Measurements from ENCODE around the gene TCAF2. TPM values are rescaled to one million over a fixed set of nuclear protein-coding genes. Genes with fewer than 3 reads are reported as not detected.
A peak's percentile ranks its signal among the peaks of the same experiment; 100 is the strongest.
"Not testable (repeated sequence)": the region's sequence is repeated elsewhere in the genome, so short reads cannot be mapped to it uniquely, and the experiment has no call there.

Gene TCAF2
- total RNA-seq (2021; fragmentation: NEBNext Ultra II Directional; extraction: Animal tissue kit (Norgen Biotek cat#: 25700)) (0.20 and 0.31 TPM in 2 replicates), polyA plus RNA-seq (2011; rRNA removed) (0.06 and 0.08 TPM in 2 replicates), polyA minus RNA-seq (2011; rRNA and poly(A)+ RNA removed) (0.07 and 0.09 TPM in 2 replicates)
- polyA plus RNA-seq (2011; cell fraction: cytosol; rRNA removed) = 0.10 TPM
- 0.16 TPM for polyA plus RNA-seq (2011; cell fraction: nucleus; rRNA removed)
- polyA plus RNA-seq (2012, experiment 1 of 2) = 0.04 to 0.12 TPM (median 0.05 TPM) in 3 of 4 replicates, not detected in the other
- polyA plus RNA-seq (2012, experiment 2 of 2) = 0.09 TPM
- 0.10 TPM for polyA plus RNA-seq (2013, experiment 1 of 2)
- polyA plus RNA-seq (2013, experiment 2 of 2) = 0.11 TPM
- polyA minus RNA-seq (2011; cell fraction: cytosol; rRNA and poly(A)+ RNA removed) = not detected
- not detected for polyA minus RNA-seq (2011; cell fraction: nucleus; rRNA and poly(A)+ RNA removed)
- long read RNA-seq, experiment 1 = 0 reads
- long read RNA-seq, experiment 2 = 0 reads

DNA sequence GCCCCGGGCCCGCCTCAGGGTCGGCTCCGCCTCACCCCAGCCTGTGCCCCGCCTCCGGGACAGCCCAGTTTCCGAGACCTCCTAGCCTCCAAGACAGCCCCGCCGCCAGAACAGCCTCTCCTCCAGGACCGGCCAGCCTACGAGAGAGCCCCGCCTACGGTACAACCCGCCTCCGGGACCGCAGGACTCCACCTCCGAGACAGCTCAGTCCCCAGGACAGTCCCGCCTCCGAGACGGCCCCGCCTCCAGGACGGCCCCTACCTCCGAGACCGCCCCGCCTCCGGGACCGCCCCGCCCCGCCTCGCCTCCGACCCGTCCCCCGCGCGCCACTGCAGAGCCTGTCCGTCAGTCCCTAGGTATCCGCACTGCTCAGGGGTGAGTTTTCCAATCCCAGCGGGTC, at the start of gene TCAF2:
Gene TCAF2 (plus strand): TSS at position 329 of the 400 bp plus-strand sequence.
- FAIRE-seq; H3K4me3 ChIP-seq (ENCODE audit: extremely low read depth in 1 of 4, insufficient read depth in 2 of 4, low read depth in 3 of 4, low read length in 4 of 4): not testable (repeated sequence)

DNA sequence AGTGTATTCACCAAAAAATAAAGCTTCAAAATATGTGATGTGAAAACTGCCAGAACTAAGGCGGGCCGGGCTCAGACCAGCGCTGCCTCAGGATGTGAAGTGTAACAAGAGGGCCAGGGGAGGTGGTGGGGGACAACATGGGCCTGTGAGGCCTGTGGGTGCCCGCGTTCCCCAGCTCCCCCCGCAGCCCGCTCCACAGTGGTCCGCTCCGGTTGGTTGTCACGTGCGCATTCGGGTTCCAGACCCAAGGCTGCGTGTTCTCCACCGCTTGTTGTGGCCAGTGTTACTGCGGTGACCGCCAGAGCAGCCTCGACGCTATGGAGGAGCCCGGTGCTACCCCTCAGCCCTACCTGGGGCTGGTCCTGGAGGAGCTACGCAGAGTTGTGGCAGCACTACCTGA, 49.3 kb upstream of the TCAF2 start, which contains the start of gene CTAGE15:
Gene CTAGE15 (plus strand): TSS at position 301 of the 400 bp plus-strand sequence. CDS start 17 bp downstream, at position 318.
- H2BK5ac ChIP-seq (ENCODE audit: low read depth, low read length); H3K79me2 ChIP-seq (ENCODE audit: control insufficient read depth in 1 of 2, insufficient read depth in 2 of 2, low read length in 2 of 2); DNase-seq (ENCODE audit: low read depth in 1 of 2, low spot score in 2 of 2); H3K4ac ChIP-seq (replicated peaks; ENCODE audit: insufficient read length, low read depth, low read length); H4K20me1 ChIP-seq (replicated peaks in 1 of 2; ENCODE audit: control insufficient read depth in 1 of 2, insufficient read depth in 2 of 2, low read length in 2 of 2); H4K91ac ChIP-seq (replicated peaks; ENCODE audit: insufficient read length, low read length); H2BK12ac ChIP-seq (ENCODE audit: low read depth, low read length); H4K5ac ChIP-seq (ENCODE audit: insufficient read length, low read depth, low read length); H3K36me3 ChIP-seq (ENCODE audit: control insufficient read depth in 2 of 4, insufficient read depth in 4 of 4, low read length in 3 of 4); H3K23me2 ChIP-seq (ENCODE audit: low read depth, low read length); H3K14ac ChIP-seq (ENCODE audit: insufficient read length); H3K9me3 ChIP-seq (ENCODE audit: insufficient read depth in 2 of 2, low read depth in 1 of 2, low read length in 1 of 2); H3K18ac ChIP-seq (ENCODE audit: extremely low read depth, low read length); H3K4me3 ChIP-seq (ENCODE audit: extremely low read depth in 1 of 4, insufficient read depth in 2 of 4, low read depth in 3 of 4, low read length in 4 of 4); FAIRE-seq; CTCF ChIA-PET (ENCODE audit: partially characterized antibody); H3K9ac ChIP-seq (replicated peaks in 1 of 4; ENCODE audit: extremely low read depth in 1 of 4, low read depth in 3 of 4, low read length in 3 of 4); H3K4me1 ChIP-seq (replicated peaks in 1 of 4; ENCODE audit: control insufficient read depth in 3 of 4, insufficient read depth in 4 of 4, low read length in 3 of 4); POLR2A ChIA-PET (ENCODE audit: partially characterized antibody); H3K27me3 ChIP-seq (replicated peaks in 1 of 4; ENCODE audit: control insufficient read depth in 3 of 4, extremely low read depth in 1 of 4, insufficient read depth in 3 of 4, low read length in 3 of 4); H4K8ac ChIP-seq (ENCODE audit: extremely low read depth, insufficient read depth, low read length); H3K56ac ChIP-seq (replicated peaks; ENCODE audit: insufficient read length, low read depth, low read length); H2AFZ ChIP-seq (ENCODE audit: low read length); H3K79me1 ChIP-seq (ENCODE audit: low read depth, low read length); H2BK120ac ChIP-seq (replicated peaks; ENCODE audit: low read depth, low read length); H3K23ac ChIP-seq (ENCODE audit: insufficient read length); H2AK5ac ChIP-seq (ENCODE audit: low read depth, low read length); H3K27ac ChIP-seq (ENCODE audit: low read depth, low read length); H2BK15ac ChIP-seq (ENCODE audit: low read length); H3K4me2 ChIP-seq (ENCODE audit: insufficient read depth in 1 of 2, low read depth in 2 of 2, low read length in 2 of 2); H2BK20ac ChIP-seq (ENCODE audit: low read length): not testable (repeated sequence)
- 95% methylated on average over 5 of the region's 20 CpGs; no CpG with 5 or more reads in 1 of the 2 experiments for WGBS, 2 experiments (ENCODE audit: extremely low coverage in 1 of 2, insufficient coverage in 1 of 2, insufficient read length in 1 of 2, insufficient replicate concordance in 2 of 2, low coverage in 1 of 2, low lambda C conversion rate in 2 of 2, missing lambda C conversion rate in 1 of 2)

More for the DNA sequence above, at the start of gene TCAF2:
- POLR2A ChIA-PET (ENCODE audit: partially characterized antibody); H2BK15ac ChIP-seq (ENCODE audit: low read length); H3K36me3 ChIP-seq (ENCODE audit: control insufficient read depth in 2 of 4, insufficient read depth in 4 of 4, low read length in 3 of 4); H4K5ac ChIP-seq (ENCODE audit: insufficient read length, low read depth, low read length); H2AK5ac ChIP-seq (ENCODE audit: low read depth, low read length); H3K23me2 ChIP-seq (ENCODE audit: low read depth, low read length); H3K4me2 ChIP-seq (ENCODE audit: insufficient read depth in 1 of 2, low read depth in 2 of 2, low read length in 2 of 2); H3K4me1 ChIP-seq (replicated peaks in 1 of 4; ENCODE audit: control insufficient read depth in 3 of 4, insufficient read depth in 4 of 4, low read length in 3 of 4); H3K18ac ChIP-seq (ENCODE audit: extremely low read depth, low read length); H3K56ac ChIP-seq (replicated peaks; ENCODE audit: insufficient read length, low read depth, low read length); H4K91ac ChIP-seq (replicated peaks; ENCODE audit: insufficient read length, low read length); H3K4ac ChIP-seq (replicated peaks; ENCODE audit: insufficient read length, low read depth, low read length); H3K79me1 ChIP-seq (ENCODE audit: low read depth, low read length); H3K9me3 ChIP-seq (ENCODE audit: insufficient read depth in 2 of 2, low read depth in 1 of 2, low read length in 1 of 2); H3K79me2 ChIP-seq (ENCODE audit: control insufficient read depth in 1 of 2, insufficient read depth in 2 of 2, low read length in 2 of 2); H2BK5ac ChIP-seq (ENCODE audit: low read depth, low read length); H2BK120ac ChIP-seq (replicated peaks; ENCODE audit: low read depth, low read length); H3K14ac ChIP-seq (ENCODE audit: insufficient read length); CTCF ChIA-PET (ENCODE audit: partially characterized antibody); H4K8ac ChIP-seq (ENCODE audit: extremely low read depth, insufficient read depth, low read length); H3K27ac ChIP-seq (ENCODE audit: low read depth, low read length); H3K27me3 ChIP-seq (replicated peaks in 1 of 4; ENCODE audit: control insufficient read depth in 3 of 4, extremely low read depth in 1 of 4, insufficient read depth in 3 of 4, low read length in 3 of 4); H2AFZ ChIP-seq (ENCODE audit: low read length); H2BK20ac ChIP-seq (ENCODE audit: low read length); H3K23ac ChIP-seq (ENCODE audit: insufficient read length); H4K20me1 ChIP-seq (replicated peaks in 1 of 2; ENCODE audit: control insufficient read depth in 1 of 2, insufficient read depth in 2 of 2, low read length in 2 of 2); H2BK12ac ChIP-seq (ENCODE audit: low read depth, low read length); H3K9ac ChIP-seq (replicated peaks in 1 of 4; ENCODE audit: extremely low read depth in 1 of 4, low read depth in 3 of 4, low read length in 3 of 4): not testable (repeated sequence)
- no CpG with 5 or more reads among the region's 38 CpGs for WGBS, 2 experiments (ENCODE audit: extremely low coverage in 1 of 2, insufficient coverage in 1 of 2, insufficient read length in 1 of 2, insufficient replicate concordance in 2 of 2, low coverage in 1 of 2, low lambda C conversion rate in 2 of 2, missing lambda C conversion rate in 1 of 2)
- DNase-seq (ENCODE audit: low read depth in 1 of 2, low spot score in 2 of 2) = peak in 1 of 2 experiments; percentile 73

All from H1 (cell line).